Left forelimb (tissue), 1 donor: ENCODE data around the gene SIDT2.
"Not testable (repeated sequence)": the region's sequence is repeated elsewhere in the genome, so short reads cannot be mapped to it uniquely, and the experiment has no call there.

ENCODE experiments used
- DNase-seq: peaks from one replicate; pipeline ENCODE4 v3.0.0-alpha.2; 2018; ENCODE audit warnings: low spot score

SIDT2 gene

GRCh38 chr11:117204283-117205080, 25.9 kb downstream of the SIDT2 start:
- DNase-seq = no peak

- no peak for DNase-seq
Measured at GRCh38 chr11:117205211-117205818, 26.8 kb downstream of the SIDT2 start.

GRCh38 chr11:117206111-117206510, 27.6 kb downstream of the SIDT2 start:
- not testable (repeated sequence) for DNase-seq

- DNase-seq = not testable (repeated sequence)
Measured at GRCh38 chr11:117206859-117207258, 28.3 kb downstream of the SIDT2 start.

- DNase-seq = not testable (repeated sequence)
Measured at GRCh38 chr11:117207481-117207880, 28.9 kb downstream of the SIDT2 start.

DNA sequence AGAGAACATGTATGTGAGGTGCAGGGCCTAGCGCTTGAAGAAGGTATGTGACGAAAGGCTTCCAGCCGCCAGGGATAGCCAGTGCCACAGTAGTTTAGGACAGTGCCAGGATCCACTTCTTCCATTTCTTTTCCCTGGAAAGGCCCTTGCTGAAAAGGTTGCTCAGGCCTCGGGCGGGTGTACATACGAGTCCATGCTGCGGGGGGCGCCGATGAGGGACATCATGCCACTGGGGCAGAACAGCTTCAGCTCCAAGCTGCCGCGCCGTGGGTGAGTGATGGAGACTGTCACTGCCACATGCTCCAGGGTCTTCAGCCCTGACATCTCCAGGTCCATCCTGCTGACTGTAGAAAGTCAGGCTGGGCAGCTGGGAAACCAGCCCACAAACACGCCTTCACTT, 30.2 kb downstream of the SIDT2 start:
- not testable (repeated sequence) for DNase-seq

DNA sequence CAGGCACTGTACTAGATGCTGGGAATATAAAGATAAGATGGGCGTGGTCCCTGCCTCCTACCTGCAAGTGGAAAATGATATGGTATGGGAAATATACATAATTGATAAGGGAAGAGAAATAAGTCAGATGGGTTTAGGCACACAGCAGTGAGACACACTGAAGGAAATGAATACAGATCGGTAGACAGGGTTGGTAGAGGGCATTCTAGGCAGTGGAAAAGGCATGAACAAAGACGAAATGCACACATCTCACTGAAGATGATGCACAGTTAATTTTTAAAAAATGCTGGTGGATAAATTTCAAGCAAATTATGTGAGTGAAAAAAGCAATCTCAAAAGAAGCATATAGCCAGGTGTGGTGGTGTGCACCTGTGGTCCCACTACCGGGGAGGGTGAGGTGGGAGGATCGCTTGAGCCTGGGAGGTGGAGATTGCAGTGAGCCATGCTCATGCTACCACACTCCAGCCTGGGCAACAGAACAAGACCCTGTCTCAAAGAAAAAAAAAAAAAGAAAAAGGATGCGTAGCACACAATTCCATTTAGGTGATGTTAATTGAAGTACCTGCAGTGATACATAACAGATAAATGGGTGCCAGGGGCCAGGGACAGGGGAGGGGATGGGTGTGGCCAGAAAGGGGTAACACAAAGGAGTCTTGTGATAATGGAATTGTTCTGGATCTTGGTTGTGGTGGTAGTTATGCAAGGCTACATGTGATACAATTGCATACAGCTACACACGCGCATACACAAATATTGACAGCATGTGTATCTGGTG, 31.0 kb downstream of the SIDT2 start:
- not testable (repeated sequence) for DNase-seq

- no peak for DNase-seq
Measured at GRCh38 chr11:117210620-117211019, 32.1 kb downstream of the SIDT2 start.

GRCh38 chr11:117212697-117213355, 34.3 kb downstream of the SIDT2 start:
- no peak for DNase-seq

GRCh38 chr11:117214404-117215110, 36.0 kb downstream of the SIDT2 start:
- DNase-seq = peak; percentile 22

- no peak for DNase-seq
Measured at GRCh38 chr11:117217141-117218084, 38.9 kb downstream of the SIDT2 start.

GRCh38 chr11:117218133-117218915, 39.8 kb downstream of the SIDT2 start:
- no peak for DNase-seq

GRCh38 chr11:117219001-117219400, 40.5 kb downstream of the SIDT2 start:
- no peak for DNase-seq

- no peak for DNase-seq
Measured at GRCh38 chr11:117219455-117219854, 40.9 kb downstream of the SIDT2 start.

DNA sequence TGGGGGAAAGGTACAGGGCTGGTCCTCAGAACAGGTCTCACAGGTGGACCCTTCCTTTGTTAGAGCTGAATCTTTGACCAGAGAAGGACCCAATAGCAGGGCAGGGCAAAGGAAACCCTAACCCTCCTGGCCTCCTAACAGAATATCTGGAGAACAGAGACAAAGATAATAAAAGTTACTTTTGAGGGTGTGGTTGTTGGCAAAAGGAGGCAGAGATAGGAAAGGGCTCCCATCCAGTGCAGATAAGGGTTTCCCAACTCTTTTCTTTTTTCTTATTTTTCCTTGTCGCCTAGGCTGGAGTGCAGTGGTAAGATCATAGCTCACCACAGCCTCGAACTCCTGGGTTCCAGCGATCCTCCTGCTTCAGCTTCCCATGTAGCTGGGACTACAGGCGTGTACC, 41.5 kb downstream of the SIDT2 start:
- no peak for DNase-seq

GRCh38 chr11:117220568-117220967, 42.0 kb downstream of the SIDT2 start:
- no peak for DNase-seq

DNA sequence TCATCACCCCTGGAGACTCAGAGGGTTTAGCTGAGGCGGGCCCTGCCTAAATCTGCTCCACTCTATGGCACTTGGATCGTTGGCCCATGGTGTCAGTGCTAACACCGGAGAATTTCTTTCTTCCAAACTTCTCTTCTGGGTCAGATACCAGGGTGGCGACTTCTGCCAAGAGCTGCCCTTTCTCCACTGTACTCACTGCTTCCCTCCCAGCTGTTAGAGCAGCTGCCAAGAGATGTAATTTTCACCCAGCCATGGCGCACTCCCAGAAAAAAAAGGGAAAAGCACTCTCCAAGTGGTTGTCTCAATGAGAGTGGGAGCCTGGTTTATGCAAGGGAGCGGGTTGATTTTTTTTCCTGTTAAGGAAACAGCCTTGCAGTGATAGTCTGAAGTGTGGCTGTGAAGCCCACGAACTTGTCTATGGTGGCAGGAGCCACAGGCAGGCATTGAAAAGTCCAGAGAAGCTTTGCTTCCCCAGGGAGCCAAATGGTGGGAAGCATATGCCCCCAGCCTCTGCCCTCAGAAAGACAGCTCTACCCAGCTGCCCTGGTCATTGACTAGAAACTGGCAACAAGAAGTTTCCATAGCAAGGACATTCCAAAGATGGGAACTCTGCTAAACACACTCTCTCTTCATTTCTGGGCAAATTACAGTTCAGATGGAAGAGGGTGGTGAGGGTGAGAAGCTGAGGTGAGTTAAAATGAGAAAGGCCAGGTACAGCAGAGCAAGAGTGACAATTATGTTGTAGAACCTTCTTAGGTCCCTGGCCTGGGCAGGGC, 42.6 kb downstream of the SIDT2 start:
- no peak for DNase-seq

- no peak for DNase-seq
Measured at GRCh38 chr11:117221775-117222517, 43.4 kb downstream of the SIDT2 start.
